Gastroesophageal sphincter (tissue), 3 donors: Measurements from ENCODE around the gene SCGB2B2.

ENCODE experiments used
- CTCF ChIP-seq, 4 experiments: fragments of 200-600 bp in 2 of 4; fragments of 450-650 bp in 2 of 4; sonication (generic) in 1 of 4; IDR thresholded peaks; one replicate each; pipeline ENCODE4 v1.5.1; 2017 to 2019; ENCODE audit warnings: antibody characterized with exemption in 4 of 4, mild to moderate bottlenecking in 2 of 4, moderate library complexity in 2 of 4
- POLR2AphosphoS5 ChIP-seq: sonication (generic); formaldehyde crosslinking; IDR thresholded peaks from one replicate; pipeline ENCODE4 v1.6.1; 2017; ENCODE audit warnings: antibody characterized with exemption

- TF ChIP-seq CTCF (IDR thresholded peaks at IDR 0.05) (no peak), POLR2AphosphoS5 (no peak)
Observed at GRCh38 chr19:34690372-34690771, 13.4 kb upstream of the SCGB2B2 start.
